Measurements from ENCODE around the gene SGF29.

DNA sequence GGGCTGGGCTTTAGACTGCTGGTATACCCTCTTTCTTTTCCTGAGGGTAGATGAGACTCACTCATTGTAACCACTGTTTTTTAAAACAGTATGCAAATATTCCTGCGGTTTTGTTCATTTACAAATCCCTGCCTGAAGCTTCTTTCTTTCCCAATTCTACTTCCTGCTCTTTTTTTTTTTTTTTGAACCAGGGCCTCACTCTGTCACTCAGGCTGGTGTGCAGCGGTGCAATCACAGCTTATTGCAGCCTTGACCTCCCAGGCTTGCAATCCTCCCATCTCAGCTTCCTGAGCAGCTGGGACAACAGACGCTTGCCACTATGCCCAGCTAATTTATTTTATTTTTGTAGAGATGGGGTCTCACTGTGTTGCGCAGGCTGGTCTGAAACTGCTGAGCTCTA is 64.2 kb downstream of the SGF29 start:
- TF ChIP-seq, protein P1, sequence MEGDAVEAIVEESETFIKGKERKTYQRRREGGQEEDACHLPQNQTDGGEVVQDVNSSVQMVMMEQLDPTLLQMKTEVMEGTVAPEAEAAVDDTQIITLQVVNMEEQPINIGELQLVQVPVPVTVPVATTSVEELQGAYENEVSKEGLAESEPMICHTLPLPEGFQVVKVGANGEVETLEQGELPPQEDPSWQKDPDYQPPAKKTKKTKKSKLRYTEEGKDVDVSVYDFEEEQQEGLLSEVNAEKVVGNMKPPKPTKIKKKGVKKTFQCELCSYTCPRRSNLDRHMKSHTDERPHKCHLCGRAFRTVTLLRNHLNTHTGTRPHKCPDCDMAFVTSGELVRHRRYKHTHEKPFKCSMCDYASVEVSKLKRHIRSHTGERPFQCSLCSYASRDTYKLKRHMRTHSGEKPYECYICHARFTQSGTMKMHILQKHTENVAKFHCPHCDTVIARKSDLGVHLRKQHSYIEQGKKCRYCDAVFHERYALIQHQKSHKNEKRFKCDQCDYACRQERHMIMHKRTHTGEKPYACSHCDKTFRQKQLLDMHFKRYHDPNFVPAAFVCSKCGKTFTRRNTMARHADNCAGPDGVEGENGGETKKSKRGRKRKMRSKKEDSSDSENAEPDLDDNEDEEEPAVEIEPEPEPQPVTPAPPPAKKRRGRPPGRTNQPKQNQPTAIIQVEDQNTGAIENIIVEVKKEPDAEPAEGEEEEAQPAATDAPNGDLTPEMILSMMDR (conservative IDR thresholded peaks at IDR 0.05 in 1 of 2, IDR thresholded peaks at IDR 0.05 in 1 of 2; ENCODE audit: low read depth in 1 of 2, low read length in 2 of 2): no peak
- TF ChIP-seq EZH2 (IDR thresholded peaks at IDR 0.05; ENCODE audit: low read length, missing control alignments): no peak
